Measurements from ENCODE around the gene KLF2. TPM values are rescaled to one million over a fixed set of nuclear protein-coding genes. Genes with fewer than 3 reads are reported as not detected.

Gene KLF2
- total RNA-seq, 1 experiment from 2014 or later, result 6.6 TPM

- CTCF ChIA-PET, result no interaction called here
- Histone ChIP-seq H3K4me3 (ENCODE audit: low read length) (no peak overlapping the region), H2AFZ (ENCODE audit: low read length) (no peak overlapping the region), H3K9me3 (ENCODE audit: low read length) (no peaks in the 10 kb centered on the region), H3F3A (ENCODE audit: low read length, unreplicated experiment) (no peaks in the 10 kb centered on the region), H3K9me2 (replicated peaks; ENCODE audit: low read length) (no peaks in the 10 kb centered on the region), H3K9ac (ENCODE audit: low read length) (no peak overlapping the region), H3K79me2 (ENCODE audit: low read length) (no peaks in the 10 kb centered on the region), H3K4me2 (ENCODE audit: low read length) (no peak overlapping the region), H3K36me3 (ENCODE audit: low read depth, low read length) (peaks cover 10% of the 10 kb centered on the region), H3K4me1 (ENCODE audit: insufficient read depth, low read length) (no peaks in the 10 kb centered on the region), H3K27ac (ENCODE audit: low read length) (no peak overlapping the region), H4K20me1 (ENCODE audit: low read length) (no peaks in the 10 kb centered on the region), H3K27me3 (ENCODE audit: low read length) (no peaks in the 10 kb centered on the region)
- TF ChIP-seq EZH2 (IDR thresholded peaks at IDR 0.05; ENCODE audit: low read length, unreplicated experiment) (no peak), EZH2phosphoT487 (IDR thresholded peaks at IDR 0.05; ENCODE audit: borderline replicate concordance, low read length) (no peak), CTCF (conservative IDR thresholded peaks at IDR 0.05; ENCODE audit: low read depth, low read length) (no peak)
- no peak for DNase-seq
- ATAC-seq, result no peak
- BruUV-seq (replicated peaks), result no TSS peak
- POLR2A ChIA-PET (ENCODE audit: unreplicated experiment), result no interaction called here
- intact Hi-C loops (cut with micrococcal nuclease), result no loop called here
These were observed 46.9 kb downstream of the KLF2 start for GRCh38 chr19:16371540-16371986.

DNA sequence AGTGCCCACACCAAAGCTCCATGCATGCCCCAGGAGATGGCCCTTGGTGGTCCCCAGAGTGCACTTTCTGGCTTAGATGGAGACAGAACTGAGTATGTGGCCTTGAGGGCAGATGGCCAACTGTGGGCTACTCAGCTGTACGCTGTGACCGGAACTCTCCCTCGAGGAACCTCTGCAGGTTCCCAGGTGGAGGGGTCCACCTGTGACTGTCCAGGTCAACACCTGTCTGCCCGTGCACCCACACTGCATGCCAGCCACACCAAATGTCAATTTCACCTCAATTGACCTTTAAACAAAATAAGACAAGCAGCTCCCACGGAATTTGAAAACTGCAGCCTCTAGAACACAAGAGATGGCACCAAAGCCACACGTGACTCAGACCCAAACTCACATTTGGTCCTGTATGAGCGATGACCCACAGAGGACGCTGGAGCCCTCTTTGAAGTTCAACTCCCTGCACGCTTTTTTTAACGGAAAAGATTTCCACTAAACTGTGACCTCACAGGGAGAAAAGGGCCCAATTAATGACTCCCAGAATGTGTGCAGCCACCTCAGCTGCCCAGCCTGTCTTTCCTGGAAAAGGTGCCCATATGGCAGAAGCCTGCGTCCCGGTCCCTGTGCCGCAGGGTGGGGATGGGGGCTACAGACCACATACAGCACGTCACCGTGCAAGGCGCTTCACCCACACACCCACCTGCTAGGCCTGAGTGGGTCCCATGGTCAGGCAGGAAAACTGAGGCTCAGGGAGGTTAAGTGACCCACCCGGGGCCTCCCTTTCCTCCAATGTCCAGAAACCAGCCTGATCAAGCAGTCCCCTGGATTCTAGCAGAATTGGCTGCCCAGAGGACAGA is 47.7 kb downstream of the KLF2 start:
- Histone ChIP-seq H3K9ac (ENCODE audit: low read length) (no peak overlapping the region), H3K79me2 (ENCODE audit: low read length) (no peaks in the 10 kb centered on the region), H3K27ac (ENCODE audit: low read length) (no peak overlapping the region), H3K4me3 (ENCODE audit: low read length) (no peak overlapping the region), H3F3A (ENCODE audit: low read length, unreplicated experiment) (no peaks in the 10 kb centered on the region), H4K20me1 (ENCODE audit: low read length) (no peaks in the 10 kb centered on the region), H3K36me3 (ENCODE audit: low read depth, low read length) (peaks cover 15% of the 10 kb centered on the region), H3K27me3 (ENCODE audit: low read length) (no peaks in the 10 kb centered on the region), H2AFZ (ENCODE audit: low read length) (no peak overlapping the region), H3K4me2 (ENCODE audit: low read length) (no peak overlapping the region), H3K4me1 (ENCODE audit: insufficient read depth, low read length) (no peaks in the 10 kb centered on the region), H3K9me3 (ENCODE audit: low read length) (no peaks in the 10 kb centered on the region), H3K9me2 (replicated peaks; ENCODE audit: low read length) (no peaks in the 10 kb centered on the region)
- CTCF ChIA-PET, result no interaction called here
- no peak for TF ChIP-seq CTCF (conservative IDR thresholded peaks at IDR 0.05; ENCODE audit: low read depth, low read length)
- no peak for TF ChIP-seq EZH2phosphoT487 (IDR thresholded peaks at IDR 0.05; ENCODE audit: borderline replicate concordance, low read length)
- no peak for TF ChIP-seq EZH2 (IDR thresholded peaks at IDR 0.05; ENCODE audit: low read length, unreplicated experiment)
- intact Hi-C loops (cut with micrococcal nuclease), result no loop called here
- ATAC-seq, result no peak
- BruUV-seq (replicated peaks), result no TSS peak
- DNase-seq, result no peak
- POLR2A ChIA-PET (ENCODE audit: unreplicated experiment), result no interaction called here

DNA sequence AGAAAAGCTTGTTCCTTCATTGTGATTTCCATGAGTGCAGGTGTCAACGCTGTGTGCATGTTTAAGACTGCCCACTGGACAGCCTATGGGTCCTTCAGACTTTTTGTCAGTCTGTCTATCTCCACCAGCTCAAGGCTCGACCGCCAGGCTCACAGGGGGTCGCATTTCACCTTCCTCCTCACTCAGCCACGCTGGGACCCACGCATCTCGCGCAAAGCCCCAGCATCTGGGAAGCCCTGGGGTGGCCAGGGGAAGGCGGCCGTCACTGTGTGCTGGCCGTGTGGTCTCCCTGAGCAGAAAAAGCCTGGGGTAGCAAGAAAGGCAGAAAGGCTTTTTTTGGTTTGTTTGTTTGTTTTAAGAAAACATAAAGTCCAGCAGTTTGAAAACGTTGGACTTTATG is 48.5 kb downstream of the KLF2 start:
- ChIA-PET CTCF (no interaction called here), POLR2A (ENCODE audit: unreplicated experiment) (no interaction called here)
- Histone ChIP-seq H4K20me1 (ENCODE audit: low read length) (no peaks in the 10 kb centered on the region), H3F3A (ENCODE audit: low read length, unreplicated experiment) (no peaks in the 10 kb centered on the region), H3K4me1 (ENCODE audit: insufficient read depth, low read length) (no peaks in the 10 kb centered on the region), H3K9me2 (replicated peaks; ENCODE audit: low read length) (no peaks in the 10 kb centered on the region), H3K9ac (ENCODE audit: low read length) (no peak overlapping the region), H3K9me3 (ENCODE audit: low read length) (no peaks in the 10 kb centered on the region), H3K79me2 (ENCODE audit: low read length) (no peaks in the 10 kb centered on the region), H3K36me3 (ENCODE audit: low read depth, low read length) (peaks cover 17% of the 10 kb centered on the region), H3K27ac (ENCODE audit: low read length) (no peak overlapping the region), H3K27me3 (ENCODE audit: low read length) (no peaks in the 10 kb centered on the region), H3K4me2 (ENCODE audit: low read length) (no peak overlapping the region), H2AFZ (ENCODE audit: low read length) (no peak overlapping the region), H3K4me3 (ENCODE audit: low read length) (no peak overlapping the region)
- DNase-seq (no peak), ATAC-seq (no peak)
- intact Hi-C loops (cut with micrococcal nuclease), result no loop called here
- no peak for TF ChIP-seq EZH2 (IDR thresholded peaks at IDR 0.05; ENCODE audit: low read length, unreplicated experiment)
- TF ChIP-seq EZH2phosphoT487 (IDR thresholded peaks at IDR 0.05; ENCODE audit: borderline replicate concordance, low read length), result no peak
- TF ChIP-seq CTCF (conservative IDR thresholded peaks at IDR 0.05; ENCODE audit: low read depth, low read length), result no peak
- no TSS peak for BruUV-seq (replicated peaks)

Data from PC-3 (cell line).